GM19043 (cell line): Measurements from ENCODE around the gene EML6.

Experiments used
- ATAC-seq: cut with Tn5 transposase; IDR thresholded peaks from one replicate; pipeline ENCODE4 v1.9.1; 2021; ENCODE audit warnings: low read depth; ENCODE audit not compliant: unreplicated experiment

EML6 gene

DNA sequence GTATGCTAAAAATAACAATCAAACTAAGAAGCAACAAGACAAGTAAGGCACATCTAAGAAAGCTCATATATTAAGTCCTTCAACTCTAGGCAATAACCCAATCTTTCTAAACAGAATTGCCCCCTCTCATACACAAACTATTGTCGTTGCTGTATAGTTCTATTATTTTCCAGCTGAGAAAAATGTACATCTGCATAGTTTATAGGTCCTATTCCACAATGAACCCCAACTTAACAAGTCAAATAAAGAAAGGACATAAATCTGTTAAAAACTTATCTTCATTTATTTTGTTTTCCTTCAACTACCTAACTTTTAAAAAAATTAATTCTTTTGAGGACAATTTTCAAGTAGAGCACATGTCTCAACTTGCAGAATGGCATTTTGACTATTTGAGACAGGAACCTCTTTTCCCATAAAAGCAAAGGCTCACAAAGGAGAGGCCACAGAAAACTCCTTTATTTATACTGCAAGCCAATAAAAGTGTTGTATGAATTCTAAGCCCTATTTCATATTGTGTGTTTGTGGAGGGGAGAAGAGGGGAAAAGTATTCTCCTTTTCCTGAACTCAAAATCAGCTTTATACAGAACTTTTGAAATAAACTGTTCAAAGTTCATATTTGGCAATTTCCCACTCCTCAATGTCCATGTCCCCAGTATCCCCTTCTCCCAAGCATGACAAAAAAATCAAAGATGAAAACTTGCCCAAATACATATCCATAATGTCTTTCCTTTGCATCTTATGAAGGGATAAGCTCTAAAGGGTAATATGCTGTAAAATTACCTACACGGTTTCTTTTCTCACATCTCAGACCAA lies 289.4 kb downstream of the EML6 start:
- no peak for ATAC-seq

DNA sequence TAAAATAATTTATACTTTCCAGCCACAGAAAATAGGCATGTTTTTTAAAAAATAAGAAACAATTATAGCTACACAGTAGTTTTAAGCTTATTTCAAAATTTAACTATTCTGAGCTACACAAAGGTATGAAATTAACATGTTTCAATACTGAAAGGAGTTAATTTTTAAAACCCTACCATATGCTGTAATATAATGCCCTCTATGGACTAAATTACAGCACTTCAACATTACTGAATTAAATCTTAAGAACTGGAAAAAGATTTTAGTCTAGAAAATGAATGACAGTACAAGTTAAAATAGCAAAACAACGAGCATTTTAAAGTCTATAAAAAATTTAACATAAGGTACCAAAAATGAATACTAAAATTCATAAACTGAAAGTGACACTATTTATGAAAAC lies 290.5 kb downstream of the EML6 start:
- no peak for ATAC-seq

DNA sequence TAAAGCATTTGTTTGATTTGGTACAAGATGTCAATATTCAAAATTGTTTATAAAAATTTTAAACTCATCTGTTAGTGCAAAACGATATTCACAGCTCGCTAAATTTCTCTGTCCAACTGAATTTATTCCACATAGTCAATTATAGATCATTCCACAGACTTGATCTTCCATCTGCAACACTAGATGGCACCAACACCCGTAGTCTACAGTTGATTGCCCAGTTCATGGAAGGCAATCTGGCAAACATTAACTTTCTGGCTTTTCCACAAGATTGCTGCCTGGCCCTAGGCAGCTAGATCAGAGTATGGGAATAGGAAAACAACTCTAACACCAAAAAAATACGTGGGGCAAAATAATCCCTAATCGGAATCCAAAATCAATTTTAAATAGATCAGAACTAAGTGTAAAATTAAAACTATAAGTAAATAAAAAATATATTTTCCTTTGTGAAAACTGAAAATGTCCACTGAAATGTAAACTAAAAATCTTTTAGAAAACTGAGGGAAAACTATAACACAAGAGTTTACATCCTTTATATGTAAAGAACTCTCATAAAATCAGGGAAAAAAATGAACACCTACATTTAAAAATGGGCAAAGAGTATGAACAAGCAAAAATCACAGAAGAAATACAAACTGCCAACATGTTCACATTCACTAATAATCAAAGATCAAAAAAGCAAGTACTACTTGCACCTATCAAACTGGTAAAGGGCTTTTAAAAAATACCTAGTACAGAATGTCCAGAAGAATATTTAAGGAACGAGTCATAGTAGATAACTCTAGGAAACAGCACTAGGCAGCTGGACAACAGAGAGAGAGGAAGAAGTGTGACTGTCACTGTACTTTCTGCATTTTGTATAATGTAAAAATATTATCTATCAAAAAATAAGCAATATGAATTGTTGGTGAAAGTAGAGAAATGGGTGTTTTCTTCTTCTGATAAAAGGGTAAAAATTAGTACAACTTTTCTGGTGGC lies 291.8 kb downstream of the EML6 start:
- ATAC-seq = no peak

DNA sequence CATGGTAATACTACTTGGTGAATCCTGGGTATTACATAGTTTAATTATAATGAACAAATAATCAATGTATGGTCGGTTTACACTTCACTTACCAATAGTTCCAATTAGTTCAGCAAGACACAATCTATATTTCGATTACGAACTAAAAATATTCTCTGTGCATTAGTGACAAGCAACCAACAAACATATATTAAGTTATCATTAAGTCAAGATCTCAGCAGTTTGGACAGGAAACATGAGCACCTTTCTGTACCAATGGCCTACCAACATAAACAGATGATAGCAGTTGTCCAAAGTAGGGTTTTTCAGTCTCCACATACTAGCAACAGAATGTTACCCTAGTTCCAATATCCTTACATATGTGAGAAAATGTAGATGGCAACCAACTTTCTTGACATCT lies 294.0 kb downstream of the EML6 start:
- ATAC-seq = no peak

DNA sequence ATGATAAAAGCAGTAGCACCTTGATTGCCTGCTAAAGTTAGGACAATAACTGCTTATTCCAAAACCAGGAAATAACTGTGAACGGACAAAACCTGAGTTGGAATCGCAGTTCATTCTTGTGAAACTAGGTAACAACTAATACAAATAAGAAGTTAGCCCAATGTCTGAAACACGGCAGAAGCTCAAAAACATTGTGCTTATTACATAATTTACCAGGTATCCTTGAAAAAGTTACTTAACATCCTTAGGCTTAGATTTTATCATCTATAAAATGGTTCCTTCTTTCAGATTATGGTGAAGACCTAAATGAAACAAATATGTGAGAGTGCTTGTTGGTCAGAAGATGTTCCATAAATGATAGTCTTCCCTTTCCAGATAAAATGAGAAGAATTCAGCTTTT lies 294.4 kb downstream of the EML6 start:
- ATAC-seq = no peak

DNA sequence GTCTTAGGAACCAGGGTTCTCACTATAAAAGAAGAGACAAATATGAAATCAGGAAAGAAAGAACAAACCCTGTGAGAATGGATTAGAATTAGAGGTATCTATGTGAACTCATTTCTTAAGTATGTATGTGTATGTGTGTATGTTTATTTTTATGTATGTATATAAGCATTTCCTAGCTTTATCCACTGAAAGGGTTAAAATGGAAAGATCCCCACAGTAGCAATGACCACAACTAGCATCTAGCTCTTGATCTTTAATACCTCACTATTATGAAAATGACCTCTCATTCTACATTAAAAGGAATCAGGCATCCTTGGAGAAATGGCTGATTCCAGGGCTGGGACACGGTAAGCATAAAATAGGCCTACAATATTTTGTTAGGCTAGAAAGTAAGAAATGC lies 295.2 kb downstream of the EML6 start:
- no peak for ATAC-seq

DNA sequence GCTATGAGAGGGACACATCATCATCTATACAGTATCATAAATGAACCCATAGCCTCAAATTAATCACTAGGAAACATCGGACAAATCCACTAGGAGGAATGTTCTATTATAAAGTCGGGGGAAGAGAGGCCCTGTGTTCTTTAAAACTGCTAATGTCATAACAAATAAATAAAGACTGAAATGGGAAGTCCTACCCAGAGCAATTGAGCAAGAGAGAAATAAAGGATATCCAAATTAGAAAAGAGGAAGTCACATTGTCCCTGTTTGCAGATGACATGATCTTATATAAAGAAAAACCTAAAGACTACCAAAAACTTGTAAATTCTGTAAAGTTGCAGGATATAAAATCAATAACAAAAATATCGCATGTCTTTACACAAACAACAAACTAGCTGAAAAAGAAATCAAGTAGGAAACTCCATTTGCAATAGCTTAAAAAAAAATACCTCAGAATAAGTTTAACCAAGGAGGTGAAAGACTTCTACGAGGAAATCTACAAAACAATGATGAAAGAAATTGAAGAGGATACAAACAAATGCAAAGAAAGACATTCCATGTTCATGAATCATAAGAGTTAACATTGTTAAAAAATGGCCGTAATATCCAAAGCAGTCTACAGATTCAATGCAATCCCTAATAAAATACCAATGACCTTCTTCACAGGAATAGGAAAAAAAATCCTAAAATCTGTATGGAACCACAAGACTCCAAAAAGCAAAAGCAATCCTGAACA lies 296.2 kb downstream of the EML6 start:
- ATAC-seq = no peak
